ENCODE results near the gene PPP1R9A. TPM values are rescaled to one million over a fixed set of nuclear protein-coding genes. Genes with fewer than 3 reads are reported as not detected.
A peak's percentile ranks its signal among the peaks of the same experiment; 100 is the strongest.

PPP1R9A gene
- total and polyA plus RNA-seq, 4 donors: 2.2 to 59.1 (median 14.6) TPM

DNA sequence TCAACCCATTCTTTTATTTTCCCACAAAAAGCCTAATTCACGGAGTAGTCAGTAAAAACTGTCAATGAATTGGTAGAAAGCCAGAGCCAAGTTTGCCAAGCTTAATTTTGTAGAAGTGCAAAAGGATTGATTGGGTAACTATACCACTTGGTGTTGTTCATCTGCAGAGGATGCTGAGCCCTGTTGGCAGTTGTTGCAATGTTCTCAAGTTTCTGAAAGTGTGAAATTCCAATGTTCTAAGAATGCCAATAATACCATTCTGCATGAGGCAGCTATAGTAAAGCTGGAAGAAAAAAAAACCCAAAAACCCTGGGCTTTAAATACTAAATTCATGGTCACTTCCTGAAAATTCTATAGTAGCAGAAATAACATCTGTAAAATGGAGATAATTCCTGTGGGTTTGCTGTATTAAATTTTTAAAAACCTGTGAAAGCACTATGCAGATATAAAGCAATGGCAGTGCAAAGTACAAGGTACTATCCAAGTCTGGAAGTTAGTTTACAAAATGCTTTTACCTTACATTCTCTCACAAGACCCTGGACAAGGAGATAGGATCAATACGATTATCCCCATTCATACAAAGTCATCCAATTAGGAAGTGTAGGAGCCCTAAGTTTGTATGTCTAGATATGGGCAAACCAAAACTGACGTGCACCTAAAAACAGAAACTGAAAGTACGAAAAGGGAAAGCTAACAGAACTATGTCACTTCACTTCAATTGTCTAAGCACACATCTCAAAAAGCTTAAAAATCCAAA is 423.0 kb downstream of the PPP1R9A start:
- ATAC-seq (ENCODE audit: insufficient read depth, low FRiP score): no peak
- no peak overlapping the region for H3K9ac ChIP-seq (ENCODE audit: insufficient read depth in 1 of 2, low read length in 2 of 2)

GRCh38 chr7:95330961-95331337 is 423.6 kb downstream of the PPP1R9A start:
- H3K4me3 ChIP-seq: no peak overlapping the region
- DNase-seq (no peak), ATAC-seq (ENCODE audit: insufficient read depth, low FRiP score) (no peak)
- WGBS, 2 donors: 96 to 100% methylated on average over 1 of the region's 1 CpG
- TF ChIP-seq, protein P1, sequence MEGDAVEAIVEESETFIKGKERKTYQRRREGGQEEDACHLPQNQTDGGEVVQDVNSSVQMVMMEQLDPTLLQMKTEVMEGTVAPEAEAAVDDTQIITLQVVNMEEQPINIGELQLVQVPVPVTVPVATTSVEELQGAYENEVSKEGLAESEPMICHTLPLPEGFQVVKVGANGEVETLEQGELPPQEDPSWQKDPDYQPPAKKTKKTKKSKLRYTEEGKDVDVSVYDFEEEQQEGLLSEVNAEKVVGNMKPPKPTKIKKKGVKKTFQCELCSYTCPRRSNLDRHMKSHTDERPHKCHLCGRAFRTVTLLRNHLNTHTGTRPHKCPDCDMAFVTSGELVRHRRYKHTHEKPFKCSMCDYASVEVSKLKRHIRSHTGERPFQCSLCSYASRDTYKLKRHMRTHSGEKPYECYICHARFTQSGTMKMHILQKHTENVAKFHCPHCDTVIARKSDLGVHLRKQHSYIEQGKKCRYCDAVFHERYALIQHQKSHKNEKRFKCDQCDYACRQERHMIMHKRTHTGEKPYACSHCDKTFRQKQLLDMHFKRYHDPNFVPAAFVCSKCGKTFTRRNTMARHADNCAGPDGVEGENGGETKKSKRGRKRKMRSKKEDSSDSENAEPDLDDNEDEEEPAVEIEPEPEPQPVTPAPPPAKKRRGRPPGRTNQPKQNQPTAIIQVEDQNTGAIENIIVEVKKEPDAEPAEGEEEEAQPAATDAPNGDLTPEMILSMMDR (IDR thresholded peaks at IDR 0.05; ENCODE audit: control extremely low read depth, extremely low read depth): no peak
- no peak overlapping the region for H3K9ac ChIP-seq (ENCODE audit: insufficient read depth in 1 of 2, low read length in 2 of 2)
- no peaks in the 10 kb centered on the region for H3K4me1 ChIP-seq (ENCODE audit: control insufficient read depth in 5 of 5, insufficient read depth in 5 of 5, low read length in 5 of 5)
- H3K36me3 ChIP-seq (ENCODE audit: control insufficient read depth in 4 of 4, insufficient read depth in 4 of 4, low read length in 4 of 4): no peaks in the 10 kb centered on the region
- H3K9me3 ChIP-seq (ENCODE audit: control insufficient read depth in 4 of 4, insufficient read depth in 3 of 4, low read length in 3 of 4): no peaks in the 10 kb centered on the region
- no peaks in the 10 kb centered on the region for H3K27me3 ChIP-seq (ENCODE audit: control insufficient read depth in 3 of 3, insufficient read depth in 3 of 3, low read length in 2 of 3)
- no peak overlapping the region for H3K27ac ChIP-seq (ENCODE audit: low read depth in 1 of 2, low read length in 1 of 2)

More for the DNA sequence above, 423.0 kb downstream of the PPP1R9A start:
- Histone ChIP-seq H3K36me3 (ENCODE audit: control insufficient read depth in 4 of 4, insufficient read depth in 4 of 4, low read length in 4 of 4) (no peaks in the 10 kb centered on the region), H3K9me3 (ENCODE audit: control insufficient read depth in 4 of 4, insufficient read depth in 3 of 4, low read length in 3 of 4) (no peaks in the 10 kb centered on the region), H3K27ac (ENCODE audit: low read depth in 1 of 2, low read length in 1 of 2) (no peak overlapping the region), H3K27me3 (ENCODE audit: control insufficient read depth in 3 of 3, insufficient read depth in 3 of 3, low read length in 2 of 3) (no peaks in the 10 kb centered on the region), H3K4me3 (no peak overlapping the region), H3K4me1 (ENCODE audit: control insufficient read depth in 5 of 5, insufficient read depth in 5 of 5, low read length in 5 of 5) (no peaks in the 10 kb centered on the region)
- WGBS, 2 donors: 16 to 19% methylated on average over 4 of the region's 4 CpGs
- TF ChIP-seq, protein P1 (IDR thresholded peaks at IDR 0.05; ENCODE audit: control extremely low read depth, extremely low read depth): no peak
- DNase-seq: peak in 2 of 3 donors; percentile 16 to 30

GRCh38 chr7:95334447-95334846 is 427.1 kb downstream of the PPP1R9A start:
- Histone ChIP-seq H3K27me3 (ENCODE audit: control insufficient read depth in 3 of 3, insufficient read depth in 3 of 3, low read length in 2 of 3) (no peaks in the 10 kb centered on the region), H3K9me3 (ENCODE audit: control insufficient read depth in 4 of 4, insufficient read depth in 3 of 4, low read length in 3 of 4) (no peaks in the 10 kb centered on the region), H3K9ac (ENCODE audit: insufficient read depth in 1 of 2, low read length in 2 of 2) (no peak overlapping the region), H3K27ac (ENCODE audit: low read depth in 1 of 2, low read length in 1 of 2) (no peak overlapping the region), H3K4me1 (ENCODE audit: control insufficient read depth in 5 of 5, insufficient read depth in 5 of 5, low read length in 5 of 5) (no peaks in the 10 kb centered on the region), H3K4me3 (no peak overlapping the region), H3K36me3 (ENCODE audit: control insufficient read depth in 4 of 4, insufficient read depth in 4 of 4, low read length in 4 of 4) (no peaks in the 10 kb centered on the region)
- TF ChIP-seq, protein P1 (IDR thresholded peaks at IDR 0.05; ENCODE audit: control extremely low read depth, extremely low read depth): no peak
- ATAC-seq (ENCODE audit: insufficient read depth, low FRiP score) (no peak), DNase-seq (no peak)

GRCh38 chr7:95335093-95335492 is 427.7 kb downstream of the PPP1R9A start:
- H3K9me3 ChIP-seq (ENCODE audit: control insufficient read depth in 4 of 4, insufficient read depth in 3 of 4, low read length in 3 of 4): no peaks in the 10 kb centered on the region
- H3K4me3 ChIP-seq: no peak overlapping the region
- ATAC-seq (ENCODE audit: insufficient read depth, low FRiP score): no peak
- H3K27ac ChIP-seq (ENCODE audit: low read depth in 1 of 2, low read length in 1 of 2): no peak overlapping the region
- TF ChIP-seq, protein P1 (IDR thresholded peaks at IDR 0.05; ENCODE audit: control extremely low read depth, extremely low read depth): no peak
- no peak overlapping the region for H3K9ac ChIP-seq (ENCODE audit: insufficient read depth in 1 of 2, low read length in 2 of 2)
- DNase-seq: no peak
- no peaks in the 10 kb centered on the region for H3K27me3 ChIP-seq (ENCODE audit: control insufficient read depth in 3 of 3, insufficient read depth in 3 of 3, low read length in 2 of 3)
- H3K36me3 ChIP-seq (ENCODE audit: control insufficient read depth in 4 of 4, insufficient read depth in 4 of 4, low read length in 4 of 4): no peaks in the 10 kb centered on the region
- no peaks in the 10 kb centered on the region for H3K4me1 ChIP-seq (ENCODE audit: control insufficient read depth in 5 of 5, insufficient read depth in 5 of 5, low read length in 5 of 5)

Data from lung (tissue), 12 donors.